Raji (cell line): Measurements from ENCODE around the gene VAV1.

Experiments
- POLR2A ChIP-seq: IDR thresholded peaks from 2 replicates; pipeline ENCODE4 v1.6.1; 2011; ENCODE audit warnings: low read depth, low read length, control low read depth; ENCODE audit not compliant: insufficient read depth

Gene VAV1

DNA sequence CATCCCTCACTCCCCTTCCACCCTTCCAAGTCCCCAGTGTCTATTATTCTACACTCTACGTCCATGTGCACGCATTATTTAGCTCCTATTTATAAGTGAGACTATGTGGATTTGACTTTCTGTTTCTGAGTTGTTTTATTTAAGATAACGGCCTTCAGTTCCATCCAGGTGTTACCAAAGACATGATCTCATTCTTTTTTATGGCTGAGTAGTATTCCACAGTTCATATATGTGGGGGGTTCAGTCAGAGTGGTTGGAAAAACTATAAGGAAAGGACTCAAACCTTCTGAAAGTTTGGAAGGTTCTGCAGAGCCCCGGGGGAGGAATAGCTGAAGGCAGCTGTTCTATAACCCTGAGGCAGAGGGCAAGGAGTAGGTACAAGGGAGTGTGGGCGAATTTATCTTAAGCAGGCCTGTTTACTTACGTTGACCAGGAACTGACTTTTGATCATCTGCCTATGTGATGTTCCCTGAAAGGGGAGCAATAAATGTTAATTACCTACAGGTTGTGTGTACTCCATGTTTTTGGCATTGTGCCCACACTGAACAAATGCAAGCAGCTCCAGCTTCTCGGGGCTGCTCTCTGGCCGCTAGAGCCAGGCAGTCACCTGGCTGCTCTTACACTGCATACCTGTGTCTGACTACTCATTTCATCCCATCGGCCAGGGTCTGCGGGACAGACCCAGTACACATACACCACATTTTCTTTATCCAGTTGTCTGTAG, 101.4 kb downstream of the VAV1 start:
- no peak for TF ChIP-seq POLR2A

DNA sequence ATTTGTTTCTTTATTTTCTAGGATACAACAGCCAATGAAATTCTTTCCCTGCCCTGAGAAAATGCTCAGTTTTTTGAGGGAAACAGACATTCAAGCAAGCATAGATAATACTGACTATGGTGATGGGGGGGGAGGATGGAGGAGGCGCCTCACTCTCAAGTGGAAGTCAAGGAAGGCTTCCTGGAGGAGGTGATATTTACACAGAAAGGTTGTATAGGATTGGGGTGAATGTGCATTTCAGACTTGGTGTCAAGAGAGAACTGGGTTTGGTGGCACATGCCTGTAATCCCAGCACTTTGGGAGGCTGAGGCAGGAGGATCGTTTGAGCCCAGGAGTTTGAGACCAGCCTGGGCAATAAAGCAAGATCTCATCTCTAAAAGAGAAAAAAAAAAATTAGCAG, 102.7 kb downstream of the VAV1 start:
- TF ChIP-seq POLR2A: no peak

DNA sequence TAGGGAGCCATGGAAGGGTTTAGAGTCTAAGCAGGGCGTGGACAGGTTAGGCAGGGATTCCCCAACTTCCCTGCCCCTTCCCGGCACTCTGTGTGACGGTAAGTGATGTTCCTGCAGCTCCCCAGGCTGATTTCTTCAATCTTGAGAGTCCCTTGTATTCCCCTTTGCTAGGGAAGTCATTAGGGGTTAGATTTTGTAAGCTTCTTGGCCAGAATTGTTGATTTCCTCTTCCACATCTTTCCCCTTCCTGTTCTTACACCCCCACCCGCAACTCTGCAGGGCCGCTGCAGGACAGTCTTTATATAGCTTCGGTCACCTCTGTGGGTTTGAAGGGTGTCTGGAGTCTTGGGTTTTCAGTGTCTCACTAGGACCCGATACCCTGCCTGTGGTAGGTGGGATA, 104.2 kb downstream of the VAV1 start:
- TF ChIP-seq POLR2A: no peak

DNA sequence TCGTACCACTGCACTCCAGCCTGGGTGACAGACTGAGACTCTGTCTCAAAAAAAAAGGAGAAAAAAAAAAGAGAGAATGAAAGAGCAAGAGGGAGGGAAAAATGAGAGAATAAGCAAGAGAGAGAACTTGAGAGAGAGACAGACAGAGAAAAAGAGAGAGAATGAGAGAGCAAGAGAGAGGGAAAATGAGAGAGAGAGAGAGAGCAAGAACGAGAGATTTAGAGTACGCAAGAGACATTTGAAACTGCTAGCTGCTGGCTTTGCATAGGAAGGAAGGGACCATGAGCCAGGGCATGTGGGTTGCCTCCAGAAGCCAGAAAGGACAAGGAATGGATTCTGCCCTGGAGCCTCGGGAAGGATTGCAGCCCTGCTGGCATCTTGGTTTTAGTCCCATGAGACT, 105.3 kb downstream of the VAV1 start:
- TF ChIP-seq POLR2A: no peak

DNA sequence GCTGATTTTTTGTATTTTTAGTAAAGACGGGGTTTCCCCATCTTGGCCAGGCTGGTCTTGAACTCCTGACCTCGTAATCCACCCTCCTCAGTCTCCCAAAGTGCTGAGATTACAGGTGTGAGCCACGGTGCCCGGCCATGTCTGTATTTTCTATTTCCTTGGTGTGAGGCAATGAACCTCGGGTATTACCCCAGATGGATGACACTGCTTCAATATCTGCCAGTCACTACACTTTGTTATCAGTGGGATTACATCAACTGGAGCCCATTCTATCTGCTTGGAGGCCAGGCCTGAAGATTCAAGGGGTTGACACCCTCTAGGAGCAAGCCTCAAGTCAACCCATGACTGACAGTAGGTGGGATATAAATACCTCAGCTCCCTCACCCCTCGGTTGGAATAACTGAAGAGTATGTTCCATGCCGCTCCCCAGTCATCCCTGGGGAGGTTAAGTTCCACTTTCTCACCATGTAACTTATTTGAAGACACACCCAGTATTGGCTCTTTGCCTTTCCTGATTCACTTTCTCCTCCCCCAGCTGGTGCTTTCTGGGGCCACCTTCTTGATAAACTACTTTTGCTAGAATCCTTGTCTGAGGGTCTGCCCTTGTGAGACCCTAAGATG, 113.9 kb downstream of the VAV1 start:
- TF ChIP-seq POLR2A: no peak

DNA sequence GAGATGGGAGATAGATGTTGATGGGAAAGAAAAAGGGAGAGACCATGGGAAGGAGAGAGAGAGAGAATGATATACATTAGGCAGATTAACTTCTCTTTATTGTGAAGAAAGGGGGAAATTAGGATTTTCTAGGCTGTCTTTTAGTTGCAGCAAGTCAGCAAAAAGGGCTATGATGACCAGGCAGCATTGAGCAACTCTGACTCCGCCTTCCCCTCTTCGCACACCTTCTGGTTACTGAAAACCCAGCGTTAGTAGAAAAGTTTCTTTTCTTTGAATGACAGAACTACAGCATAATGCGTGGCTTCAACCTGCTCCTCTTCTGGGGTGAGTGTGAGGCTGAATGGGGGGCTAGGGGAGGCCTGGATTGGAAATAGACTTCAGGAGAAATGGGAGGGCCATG, 114.8 kb downstream of the VAV1 start, which contains the start of gene ADGRE1:
Gene ADGRE1, plus strand, starts transcription at position 264 of the 400 bp plus-strand sequence. Its CDS starts 30 bp downstream, at position 294.
- TF ChIP-seq POLR2A: no peak

DNA sequence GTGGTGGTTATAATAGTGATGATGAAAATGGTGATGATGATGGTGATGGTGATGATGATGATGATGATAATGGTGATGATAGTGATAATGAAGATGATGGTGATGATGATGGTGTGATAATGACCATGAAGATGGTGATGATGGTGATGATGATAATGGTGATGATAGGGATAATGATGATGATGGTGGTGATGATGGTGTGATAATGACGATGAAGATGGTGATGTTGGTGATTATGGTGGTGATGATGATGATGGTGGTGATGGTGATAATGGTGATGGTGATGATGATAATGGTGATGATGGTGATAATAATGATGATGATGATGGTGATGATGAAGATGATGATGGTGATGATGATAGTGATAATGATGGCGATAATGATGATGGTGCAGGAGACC, 116.5 kb downstream of the VAV1 start:
- no peak for TF ChIP-seq POLR2A

DNA sequence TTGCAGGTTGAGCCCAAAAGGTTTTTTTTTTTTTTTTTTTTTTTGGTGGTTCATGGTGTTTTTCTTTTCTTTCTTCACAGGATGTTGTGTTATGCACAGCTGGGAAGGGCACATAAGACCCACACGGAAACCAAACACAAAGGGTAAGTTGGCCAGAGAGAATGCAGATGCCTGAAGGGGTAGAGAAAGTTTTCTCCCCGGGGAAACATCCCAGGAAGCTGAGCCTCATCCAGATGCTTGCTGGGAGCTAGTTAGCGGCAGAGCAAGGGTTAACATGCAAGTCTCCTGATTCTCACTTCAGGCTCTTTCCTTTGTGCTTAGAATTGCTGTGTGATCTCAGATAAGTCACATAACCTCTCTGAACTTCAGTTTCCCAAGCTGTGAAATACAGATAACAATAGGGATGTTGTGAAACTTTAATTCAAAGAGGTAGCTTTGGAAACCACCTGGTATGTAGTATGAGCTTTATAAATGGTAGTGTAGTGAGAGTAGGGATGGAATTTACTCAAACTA, 117.9 kb downstream of the VAV1 start:
- TF ChIP-seq POLR2A: no peak

DNA sequence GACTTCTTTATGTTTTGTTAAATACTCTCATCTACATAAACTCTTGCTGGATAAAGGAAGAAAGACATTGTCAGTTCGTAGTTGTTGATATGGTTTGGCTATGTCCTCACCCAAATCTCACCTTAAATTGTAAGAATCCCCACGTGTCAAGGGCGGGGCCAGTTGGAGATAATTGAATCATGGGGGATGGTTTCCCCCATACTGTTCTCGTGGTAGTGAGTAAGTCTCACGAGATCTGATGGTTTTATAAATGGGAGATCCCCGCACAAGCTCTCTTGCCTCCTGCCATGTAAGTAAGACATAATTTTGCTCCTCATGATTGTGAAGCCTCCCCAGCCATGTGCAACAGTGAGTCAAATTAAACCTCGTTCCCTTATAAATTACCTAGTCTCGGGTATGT, 118.4 kb downstream of the VAV1 start:
- TF ChIP-seq POLR2A: no peak

DNA sequence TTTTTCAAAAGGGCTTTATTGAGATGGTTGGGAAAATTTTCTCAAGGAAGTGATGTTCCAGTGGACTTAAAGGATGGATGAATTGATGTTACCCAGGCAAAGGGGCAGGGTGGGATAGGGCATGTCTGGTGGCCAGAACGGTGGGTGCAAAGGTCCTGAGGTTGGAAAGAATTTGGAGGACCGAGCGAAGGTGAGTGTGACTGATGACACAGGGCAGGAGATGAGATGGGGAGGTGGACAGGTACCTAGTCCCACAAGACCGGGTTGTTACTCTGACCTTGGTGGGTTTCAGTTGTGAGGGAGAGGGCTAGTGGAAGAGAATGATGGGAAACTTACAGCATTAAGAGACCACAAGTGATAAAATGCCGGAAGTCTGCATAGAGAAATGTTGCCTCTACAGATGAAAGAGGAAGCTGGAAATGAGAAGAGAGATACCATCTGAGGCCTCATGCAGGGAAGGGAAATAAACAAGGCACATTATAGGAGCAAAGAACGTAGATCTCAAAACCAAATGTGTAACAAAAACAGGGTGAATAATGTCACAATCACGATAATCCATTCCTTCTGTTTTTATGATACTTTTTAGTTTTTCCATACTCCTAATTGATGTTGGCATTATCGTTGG, 119.4 kb downstream of the VAV1 start:
- no peak for TF ChIP-seq POLR2A

DNA sequence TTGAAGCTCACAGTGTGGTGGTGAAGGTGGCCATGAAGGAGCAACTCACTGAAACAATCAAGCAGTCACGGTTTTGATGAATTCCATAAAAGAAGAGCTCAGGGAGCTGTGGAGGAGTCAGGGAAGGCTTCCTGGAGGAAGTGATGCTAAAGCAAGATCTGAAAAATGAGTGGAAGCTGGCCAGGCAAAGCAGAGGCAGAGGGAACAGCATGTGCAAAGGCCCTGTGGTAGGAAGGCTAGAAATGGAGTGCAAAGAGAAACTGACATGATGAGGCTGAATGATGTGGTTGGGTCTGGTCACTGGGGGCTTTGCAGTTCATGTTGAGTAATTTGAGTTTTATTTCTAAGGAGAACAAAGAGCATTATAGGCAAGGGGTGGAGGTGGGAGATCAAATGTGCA, 121.8 kb downstream of the VAV1 start:
- no peak for TF ChIP-seq POLR2A

DNA sequence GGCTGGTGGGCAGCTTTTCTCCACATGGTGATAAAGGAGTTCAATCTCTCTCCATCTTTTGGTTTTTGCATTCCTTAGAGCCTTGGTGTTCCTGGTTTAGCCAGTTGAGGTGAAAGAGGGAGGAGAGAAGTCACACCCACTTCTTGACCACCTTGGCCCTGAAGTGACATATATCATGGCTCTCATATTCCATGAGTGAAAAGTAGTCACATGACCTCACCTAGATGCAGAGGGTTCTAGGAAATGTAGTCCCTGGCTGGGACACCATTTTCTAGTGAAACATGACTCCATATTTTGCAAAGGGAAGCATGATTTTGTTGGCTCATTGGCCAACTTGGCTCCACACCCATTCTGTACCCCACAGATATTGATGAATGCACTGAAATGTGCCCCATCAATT, 130.9 kb downstream of the VAV1 start:
- TF ChIP-seq POLR2A: no peak

DNA sequence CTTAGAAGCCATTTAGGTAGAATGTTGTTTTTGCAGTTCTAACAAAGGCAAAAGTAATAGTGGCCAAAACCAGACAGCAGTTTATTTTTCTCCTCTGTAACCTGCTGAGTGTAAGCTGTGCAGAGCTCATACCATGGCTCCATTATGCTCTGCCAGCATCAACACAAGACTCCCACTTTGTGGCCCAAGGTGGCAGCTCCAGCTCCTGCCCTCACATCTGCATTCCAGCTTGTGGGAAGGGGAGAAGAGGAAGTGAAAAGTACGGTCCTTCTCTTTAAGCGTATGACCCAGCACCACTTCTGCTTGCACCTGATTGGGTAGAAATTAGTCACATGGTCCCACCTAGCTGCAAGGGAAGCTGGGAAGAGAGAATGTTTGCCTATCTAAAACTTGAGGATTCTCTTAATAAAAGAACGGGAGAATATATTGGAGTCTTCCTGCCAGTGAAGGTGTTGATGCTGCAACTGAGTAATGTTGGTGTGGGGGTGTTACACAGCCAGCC, 134.1 kb downstream of the VAV1 start:
- TF ChIP-seq POLR2A: no peak
